Body of pancreas (tissue), 4 donors: ENCODE data around the gene VAX1. TPM values are rescaled to one million over a fixed set of nuclear protein-coding genes. Genes with fewer than 3 reads are reported as not detected.

ENCODE experiments used
- ATAC-seq: fragments of 150-250 bp; one replicate; pipeline ENCODE4 v1.9.1; 2016
- DNase-seq, 4 donors: peaks; one replicate each; pipeline ENCODE4 v3.0.0-alpha.2; 2019
- H3K27ac ChIP-seq, 4 donors: fragments of 200-600 bp; sonication (generic); 1 replicate in 3 of 4; 2 replicates in 1 of 4; pipeline versions ENCODE4 v1.5.1 to v1.6.1; 2016 to 2019; ENCODE audit warnings: mild to moderate bottlenecking in 1 of 4, mixed read lengths in 1 of 4, moderate library complexity in 1 of 4
- H3K27me3 ChIP-seq, 2 donors: fragments of 200-600 bp; sonication (generic); one replicate each; pipeline ENCODE4 v1.6.0; 2016; ENCODE audit warnings: mild to moderate bottlenecking in 1 of 2
- H3K36me3 ChIP-seq, 2 donors: fragments of 200-600 bp; sonication (generic); replicated peaks in 1 of 2; 2 replicates each; pipeline ENCODE4 v1.5.1; 2016; ENCODE audit warnings: low read depth in 2 of 2; ENCODE audit not compliant: insufficient read depth in 1 of 2
- H3K4me1 ChIP-seq: fragments of 200-600 bp; sonication (generic); one replicate; pipeline ENCODE4 v1.6.0; 2016
- H3K4me3 ChIP-seq, 2 donors: fragments of 200-600 bp; sonication (generic); 1 replicate in 1 of 2; 2 replicates in 1 of 2; pipeline ENCODE4 v1.5.1; 2016 to 2019
- H3K9me3 ChIP-seq, 3 donors: fragments of 200-600 bp; sonication (generic); 1 replicate in 2 of 3; 2 replicates in 1 of 3; pipeline ENCODE4 v1.5.1; 2016
- CTCF ChIP-seq, 7 experiments: fragments of 450-650 bp in 4 of 7; fragments of 200-600 bp in 3 of 7; sonication (generic) in 3 of 7; IDR thresholded peaks; one replicate each; pipeline ENCODE4 v1.5.1; 2016 to 2019; ENCODE audit warnings: antibody characterized with exemption in 7 of 7
- POLR2A ChIP-seq, 3 donors: fragments of 450-650 bp; IDR thresholded peaks; one replicate each; pipeline ENCODE4 v1.6.1; 2016; ENCODE audit warnings: antibody characterized with exemption in 3 of 3, mild to moderate bottlenecking in 2 of 3
- WGBS, 2 donors: methylation state at CpG; one replicate each; pipeline ENCODE4 v1.1.5; 2017; 5-methylcytosine and 5-hydroxymethylcytosine counted together
- intact Hi-C: fragments of 100-400 bp; cut with DNase I; formaldehyde crosslinking; loops from one replicate; pipeline ENCODE4 v1.15.1; 2023
- total RNA-seq, 2 donors: library from RNA; depleted of rRNA; stranded (reverse); fragments of >200 nt; gene quantifications; one replicate each; pipeline ENCODE4 v1.1.0, GENCODE V29; 2016

VAX1 gene
- total RNA-seq, 2 donors from 2014 or later, result not detected

- H3K27me3 ChIP-seq, result peaks cover 1 to 13% of the 10 kb centered on the region in 2 donors
- intact Hi-C loops, result no loop called here
Measured at GRCh38 chr10:117145019-117145418, 6.9 kb upstream of the VAX1 start.

DNA sequence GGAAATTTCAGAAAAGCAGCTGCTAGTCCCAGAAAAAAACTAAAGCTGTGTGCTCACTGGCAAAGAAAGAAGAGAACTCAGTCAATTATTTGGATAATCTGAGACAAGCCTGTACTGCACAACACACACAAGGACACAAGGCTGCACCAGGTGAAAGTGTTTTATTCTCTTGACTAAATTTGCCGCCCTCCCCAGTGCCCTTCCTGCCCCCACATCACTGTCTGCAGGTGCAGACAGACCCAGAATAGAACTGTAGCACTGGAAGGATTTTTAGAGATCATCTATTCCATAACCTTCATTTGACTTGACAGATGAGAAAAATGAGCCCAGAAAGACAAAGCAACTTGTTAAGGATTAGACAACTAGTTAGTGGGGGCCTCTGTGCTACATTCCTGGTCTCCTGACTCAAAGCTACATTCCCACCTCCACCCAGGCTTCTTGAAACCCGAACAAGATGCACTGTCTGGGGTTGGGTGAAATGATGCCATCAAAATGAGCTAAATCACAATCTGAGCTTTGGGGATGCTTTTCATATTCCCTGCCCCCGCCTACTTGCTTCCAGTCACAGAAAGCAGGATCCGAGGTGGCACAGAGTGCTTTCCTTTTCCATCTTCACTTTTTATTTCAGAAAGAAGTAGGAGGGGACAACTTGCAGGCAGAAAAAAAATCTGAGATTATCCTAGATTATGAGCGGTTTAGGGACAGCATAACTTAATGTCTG, 5.2 kb upstream of the VAX1 start:
- intact Hi-C loops, result no loop called here
- Histone ChIP-seq H3K4me3 (no peak overlapping the region), H3K36me3 (no peaks in the 10 kb centered on the region), H3K4me1 (peaks cover 10% of the 10 kb centered on the region), H3K27ac (no peak overlapping the region), H3K27me3 (peaks cover 3 to 22% of the 10 kb centered on the region in 2 donors), H3K9me3 (no peaks in the 10 kb centered on the region)
- TF ChIP-seq CTCF (IDR thresholded peaks at IDR 0.05), result no peak
- no peak for TF ChIP-seq POLR2A (IDR thresholded peaks at IDR 0.05)
- no peak for DNase-seq
- 53 to 61% methylated on average over 5 of the region's 5 CpGs for WGBS, 2 donors
- ATAC-seq, result no peak

More at GRCh38 chr10:117145019-117145418, 6.9 kb upstream of the VAX1 start:
- no peak overlapping the region for H3K27ac ChIP-seq
- no peaks in the 10 kb centered on the region for H3K9me3 ChIP-seq
- WGBS, 2 donors, result 53 to 72% methylated on average over 4 of the region's 4 CpGs
- H3K4me3 ChIP-seq, result no peak overlapping the region
- ATAC-seq (no peak), DNase-seq (no peak)
- no peaks in the 10 kb centered on the region for H3K4me1 ChIP-seq
- TF ChIP-seq POLR2A (IDR thresholded peaks at IDR 0.05) (no peak), CTCF (IDR thresholded peaks at IDR 0.05) (no peak)
- H3K36me3 ChIP-seq, result no peaks in the 10 kb centered on the region

DNA sequence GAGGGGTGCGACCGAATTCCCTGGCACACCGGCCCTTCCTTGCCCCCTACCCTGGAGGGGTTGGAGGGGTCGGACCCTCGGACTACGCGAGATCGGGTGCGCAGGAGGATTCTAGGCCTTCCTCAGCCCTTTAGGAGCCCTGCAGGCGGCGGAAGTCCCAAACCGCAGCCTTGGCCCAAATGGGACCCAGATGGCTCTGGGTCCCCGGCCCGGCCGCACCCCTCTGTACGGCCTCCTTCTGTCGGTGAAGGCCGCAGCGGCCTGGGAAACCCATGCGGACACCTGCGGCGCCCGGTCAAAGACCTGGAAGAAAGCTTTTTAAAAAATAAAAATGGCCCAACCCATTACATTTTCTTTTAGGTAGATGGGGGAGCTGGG, 2.4 kb upstream of the VAX1 start:
- Histone ChIP-seq H3K4me3 (no peak overlapping the region), H3K9me3 (no peaks in the 10 kb centered on the region), H3K27me3 (peaks cover 3 to 43% of the 10 kb centered on the region in 2 donors), H3K36me3 (no peaks in the 10 kb centered on the region), H3K4me1 (peaks cover 28% of the 10 kb centered on the region), H3K27ac (no peak overlapping the region)
- WGBS, 2 donors, result 7% methylated on average over 23 of the region's 23 CpGs; no CpG with 5 or more reads in 1 of the 2 donors
- no peak for DNase-seq
- intact Hi-C loops, result no loop called here
- TF ChIP-seq CTCF (IDR thresholded peaks at IDR 0.05) (no peak), POLR2A (IDR thresholded peaks at IDR 0.05) (no peak)
- ATAC-seq, result no peak

DNA sequence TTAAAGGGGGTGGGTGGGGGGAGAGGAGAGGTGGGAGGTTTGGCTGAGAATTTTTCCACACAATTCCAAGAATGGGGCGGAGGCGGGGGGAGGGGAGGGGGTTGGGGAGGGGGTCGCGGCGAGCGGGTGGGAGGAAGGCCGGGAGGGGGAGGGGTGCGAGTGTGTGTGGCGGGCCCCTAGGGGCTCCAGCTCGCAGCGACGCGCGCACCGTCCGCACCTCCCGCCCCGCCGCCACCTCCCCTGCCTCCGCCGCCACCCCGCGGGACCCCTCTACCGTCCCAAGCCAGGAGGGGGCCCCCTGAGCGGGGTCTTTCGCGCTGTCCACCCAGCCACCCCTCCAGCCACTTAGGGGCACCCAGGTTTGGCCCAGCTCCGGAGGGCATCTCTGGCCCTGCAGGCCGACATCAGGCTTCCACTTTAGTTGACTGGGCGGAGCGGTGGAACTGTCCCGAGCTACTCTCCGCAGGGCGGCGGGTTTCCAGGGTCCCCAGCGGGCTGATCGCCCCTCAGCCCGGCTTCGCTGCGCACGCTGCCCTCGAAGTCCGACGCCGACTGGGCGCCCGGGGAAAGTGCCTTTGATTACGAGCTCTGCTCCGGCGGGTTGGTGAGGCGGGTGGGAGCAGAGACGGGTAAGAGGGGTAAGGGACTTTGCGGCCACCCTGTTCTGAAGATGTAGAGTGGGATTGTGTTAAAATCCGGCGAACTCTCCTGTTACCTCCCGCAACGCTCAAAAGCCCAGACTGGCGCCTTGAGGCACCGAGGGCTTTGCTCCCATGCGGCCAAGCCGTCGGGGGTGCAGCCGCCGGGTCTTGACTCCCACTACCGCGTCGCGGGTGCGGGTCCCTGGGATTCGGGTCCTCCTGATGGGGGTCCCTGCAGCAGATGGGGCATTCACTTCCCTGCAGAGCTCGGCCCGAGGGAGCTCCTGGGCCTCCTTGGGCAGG, 1.8 kb upstream of the VAX1 start:
- no peak for TF ChIP-seq CTCF (IDR thresholded peaks at IDR 0.05)
- no peak for TF ChIP-seq POLR2A (IDR thresholded peaks at IDR 0.05)
- Histone ChIP-seq H3K9me3 (no peaks in the 10 kb centered on the region), H3K36me3 (no peaks in the 10 kb centered on the region), H3K4me1 (peaks cover 28% of the 10 kb centered on the region), H3K27ac (no peak overlapping the region), H3K27me3 (peaks cover 3 to 47% of the 10 kb centered on the region in 2 donors), H3K4me3 (no peak overlapping the region)
- DNase-seq (no peak), ATAC-seq (no peak)
- intact Hi-C loops, result no loop called here
- 4 to 19% methylated on average over 12 to 59 of the region's 72 CpGs for WGBS, 2 donors
